Stimulated activated CD8-positive, alpha-beta memory T cell treated with anti-CD3 and anti-CD28 coated beads, Interleukin-15, amount 100 ng/mL, for 48 hours (primary cell): ENCODE results near the gene TNRC6B.
"Not testable (repeated sequence)": the region's sequence is repeated elsewhere in the genome, so short reads cannot be mapped to it uniquely, and the experiment has no call there.

Experiments used
- DNase-seq, 2 donors: peaks; one replicate each; pipeline ENCODE4 v3.0.0-alpha.2; 2020; ENCODE audit warnings: low read depth in 2 of 2

TNRC6B gene

GRCh38 chr22:40289991-40290459 is 112.3 kb downstream of the TNRC6B start:
- DNase-seq = peak; percentile 42 to 48

- no peak for DNase-seq
Observed at GRCh38 chr22:40290516-40290915, 112.8 kb downstream of the TNRC6B start.

- no peak for DNase-seq
Observed at GRCh38 chr22:40294696-40295095, 117.0 kb downstream of the TNRC6B start.

GRCh38 chr22:40300316-40300715 is 122.6 kb downstream of the TNRC6B start:
- no peak for DNase-seq

- DNase-seq = no peak
Observed at GRCh38 chr22:40300884-40301672, 123.4 kb downstream of the TNRC6B start.

GRCh38 chr22:40302149-40302548 is 124.4 kb downstream of the TNRC6B start:
- DNase-seq = no peak

GRCh38 chr22:40305625-40306024 is 127.9 kb downstream of the TNRC6B start:
- DNase-seq = no peak

GRCh38 chr22:40308999-40309573 is 131.4 kb downstream of the TNRC6B start:
- no peak for DNase-seq

GRCh38 chr22:40309631-40310030 is 131.9 kb downstream of the TNRC6B start:
- no peak for DNase-seq

GRCh38 chr22:40310081-40310767 is 132.5 kb downstream of the TNRC6B start:
- DNase-seq = no peak

GRCh38 chr22:40310768-40311120 is 133.0 kb downstream of the TNRC6B start:
- no peak for DNase-seq

- DNase-seq = not testable (repeated sequence)
Observed at GRCh38 chr22:40311646-40312045, 133.9 kb downstream of the TNRC6B start.

GRCh38 chr22:40312050-40312449 is 134.3 kb downstream of the TNRC6B start:
- no peak for DNase-seq

- DNase-seq = no peak
Observed at GRCh38 chr22:40313007-40313406, 135.3 kb downstream of the TNRC6B start.

GRCh38 chr22:40314041-40314440 is 136.3 kb downstream of the TNRC6B start:
- DNase-seq = no peak

- no peak for DNase-seq
Observed at GRCh38 chr22:40320687-40321086, 143.0 kb downstream of the TNRC6B start.

- DNase-seq = no peak
Observed at GRCh38 chr22:40322021-40322420, 144.3 kb downstream of the TNRC6B start.

- DNase-seq = no peak
Observed at GRCh38 chr22:40322818-40323447, 145.2 kb downstream of the TNRC6B start.

- no peak for DNase-seq
Observed at GRCh38 chr22:40323681-40324171, 146.0 kb downstream of the TNRC6B start.

- DNase-seq = no peak
Observed at GRCh38 chr22:40324468-40325305, 147.0 kb downstream of the TNRC6B start.

- DNase-seq = peak; percentile 64 to 74
Observed at GRCh38 chr22:40325315-40325714, 147.6 kb downstream of the TNRC6B start.
